ENCODE data around the gene H6PD. TPM values are rescaled to one million over a fixed set of nuclear protein-coding genes. Genes with fewer than 3 reads are reported as not detected.

The H6PD gene, protein sequence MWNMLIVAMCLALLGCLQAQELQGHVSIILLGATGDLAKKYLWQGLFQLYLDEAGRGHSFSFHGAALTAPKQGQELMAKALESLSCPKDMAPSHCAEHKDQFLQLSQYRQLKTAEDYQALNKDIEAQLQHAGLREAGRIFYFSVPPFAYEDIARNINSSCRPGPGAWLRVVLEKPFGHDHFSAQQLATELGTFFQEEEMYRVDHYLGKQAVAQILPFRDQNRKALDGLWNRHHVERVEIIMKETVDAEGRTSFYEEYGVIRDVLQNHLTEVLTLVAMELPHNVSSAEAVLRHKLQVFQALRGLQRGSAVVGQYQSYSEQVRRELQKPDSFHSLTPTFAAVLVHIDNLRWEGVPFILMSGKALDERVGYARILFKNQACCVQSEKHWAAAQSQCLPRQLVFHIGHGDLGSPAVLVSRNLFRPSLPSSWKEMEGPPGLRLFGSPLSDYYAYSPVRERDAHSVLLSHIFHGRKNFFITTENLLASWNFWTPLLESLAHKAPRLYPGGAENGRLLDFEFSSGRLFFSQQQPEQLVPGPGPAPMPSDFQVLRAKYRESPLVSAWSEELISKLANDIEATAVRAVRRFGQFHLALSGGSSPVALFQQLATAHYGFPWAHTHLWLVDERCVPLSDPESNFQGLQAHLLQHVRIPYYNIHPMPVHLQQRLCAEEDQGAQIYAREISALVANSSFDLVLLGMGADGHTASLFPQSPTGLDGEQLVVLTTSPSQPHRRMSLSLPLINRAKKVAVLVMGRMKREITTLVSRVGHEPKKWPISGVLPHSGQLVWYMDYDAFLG
- 10 to 100 TPM; 15.6 to 17.1 TPM for total RNA-seq

DNA sequence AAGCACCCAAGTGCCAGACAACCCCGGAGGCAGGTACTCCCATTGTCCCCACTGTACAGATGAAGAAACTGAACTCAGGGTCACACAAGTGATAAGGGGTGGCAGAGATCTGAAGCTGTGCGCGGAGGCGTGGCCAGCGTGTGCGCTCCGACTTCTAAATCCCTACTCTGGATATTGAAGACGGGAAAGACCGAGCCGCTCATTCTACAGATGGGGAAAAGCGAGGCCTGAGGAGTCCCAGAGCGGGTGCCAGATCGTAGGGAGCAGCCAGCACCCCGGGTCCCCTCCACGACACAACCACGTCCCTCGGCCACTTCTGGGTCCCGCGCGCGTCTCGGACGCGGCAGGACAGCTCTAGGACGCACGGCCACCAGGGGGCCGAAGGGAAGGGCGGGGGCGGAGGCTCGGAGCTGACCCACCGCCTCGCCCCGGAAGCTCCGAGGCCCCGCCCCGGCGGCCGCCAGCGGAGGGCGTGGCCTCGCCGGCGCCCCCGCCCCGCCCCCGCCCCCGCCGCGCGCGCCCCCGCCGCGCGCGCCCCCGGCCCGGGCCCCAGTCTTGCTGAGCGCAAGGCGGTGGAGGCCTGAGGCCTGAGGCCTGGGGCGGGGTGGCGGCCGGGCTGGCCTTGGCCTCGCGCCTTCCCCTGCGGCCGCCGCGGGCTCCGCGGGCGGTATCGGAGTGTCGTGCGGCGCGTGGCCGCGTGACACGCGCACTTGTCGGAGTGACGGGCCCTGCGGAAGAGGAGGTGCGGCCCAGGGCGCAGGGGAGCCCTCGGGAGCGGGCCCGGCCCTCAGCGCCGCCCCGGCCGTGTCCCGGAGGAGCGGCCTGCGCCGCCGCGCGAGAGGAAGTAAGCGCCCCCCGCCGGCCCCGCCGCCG is at the start of gene H6PD:
Gene H6PD (plus strand): TSS at position 552 of the 873 bp plus-strand sequence. CDS start 10,161 bp downstream, outside the sequence.

DNA sequence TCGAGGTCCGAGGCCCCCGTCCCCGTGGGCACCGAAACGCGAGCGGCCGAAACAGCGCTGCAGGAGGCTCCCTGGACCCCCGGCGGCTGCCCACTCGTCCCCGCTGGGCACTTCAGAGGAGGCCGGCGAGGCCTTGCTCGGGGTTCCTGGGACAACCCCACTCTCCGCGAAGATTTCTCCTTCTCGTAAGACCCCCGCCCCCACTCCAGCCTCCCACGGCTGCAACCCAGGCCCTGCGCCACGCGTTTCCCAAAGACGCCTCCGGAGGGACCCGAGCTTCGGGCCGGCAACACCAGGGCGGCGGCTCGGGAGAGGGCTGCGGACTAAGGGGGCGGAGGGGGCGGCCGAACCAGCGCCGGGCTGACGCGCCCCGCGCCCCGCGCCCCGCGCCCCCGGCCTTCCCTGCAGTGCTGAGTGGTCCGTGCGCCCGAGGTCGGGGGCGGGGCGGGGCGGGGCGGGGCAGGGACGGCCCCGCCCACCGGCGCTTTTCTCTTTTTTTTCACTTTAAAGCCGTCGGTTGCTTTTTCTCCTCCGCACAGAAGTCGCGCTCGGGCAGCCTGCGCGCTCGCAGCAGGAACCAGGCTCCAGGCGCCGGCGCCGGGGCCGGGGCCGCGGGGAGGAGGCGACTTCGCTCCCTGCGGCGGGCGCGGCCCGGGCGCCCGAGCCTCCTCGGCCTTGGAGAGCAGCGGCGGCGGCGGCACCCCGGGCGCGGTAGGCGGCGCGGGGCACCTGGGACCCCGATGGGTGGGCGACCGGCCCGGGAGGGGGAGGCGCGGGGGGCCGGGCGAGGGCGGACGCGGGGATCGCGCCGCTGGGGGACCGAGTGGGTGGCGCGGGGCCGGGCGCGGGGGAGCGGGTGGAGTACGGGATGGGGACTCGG is 58.0 kb downstream of the H6PD start, which contains the start of gene SPSB1:
Gene SPSB1 (plus strand): TSS at position 534 of the 880 bp plus-strand sequence. CDS start 62,998 bp downstream, outside the sequence.

Other genes with a start within 250 kb of the H6PD start
- gene SLC2A7, start 208.4 kb upstream of the H6PD start, total RNA-seq = not detected
- not detected for gene SLC2A5, start 165.1 kb upstream of the H6PD start, total RNA-seq
- gene GPR157, start 105.7 kb upstream of the H6PD start, total RNA-seq = 1 to 10 TPM; 3.3 to 4.3 TPM
- gene SPSB1, start 58.1 kb downstream of the H6PD start, total RNA-seq = 1 to 10 TPM; 2.7 to 2.9 TPM